CD4-positive, alpha-beta T cell treated with Interferon alpha-2 for 1 hour (primary cell): ENCODE data around the gene RGS9.
A peak's percentile ranks its signal among the peaks of the same experiment; 100 is the strongest.

ENCODE experiments used
- DNase-seq, 2 donors: peaks; one replicate each; pipeline ENCODE4 v3.0.0-alpha.2; 2020 to 2022

RGS9 gene

GRCh38 chr17:65222214-65222738 is 85.1 kb downstream of the RGS9 start:
- no peak for DNase-seq

- no peak for DNase-seq
Measured at GRCh38 chr17:65225061-65225460, 87.9 kb downstream of the RGS9 start.

DNA sequence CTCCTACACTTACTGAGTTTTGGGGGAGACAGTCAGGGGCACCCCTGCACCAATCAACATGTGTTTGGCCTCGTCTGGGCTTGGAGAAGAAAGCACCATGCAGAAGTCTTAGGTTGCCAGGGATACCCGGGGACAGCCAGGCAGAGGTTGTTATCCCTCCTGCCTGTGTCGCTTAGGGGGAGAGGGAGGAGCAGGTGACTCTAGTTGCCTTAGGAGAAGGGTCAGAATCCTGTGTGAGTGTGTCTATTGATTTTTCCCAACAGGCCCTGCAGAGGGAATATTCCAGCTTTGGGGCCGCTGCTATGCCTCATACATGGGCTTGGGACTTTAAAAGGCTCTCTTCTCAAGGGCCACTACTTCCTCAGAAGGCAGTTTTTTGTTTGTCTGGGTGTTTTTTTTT is 89.1 kb downstream of the RGS9 start:
- no peak for DNase-seq

- DNase-seq: no peak
Measured at GRCh38 chr17:65227637-65228036, 90.5 kb downstream of the RGS9 start.

DNA sequence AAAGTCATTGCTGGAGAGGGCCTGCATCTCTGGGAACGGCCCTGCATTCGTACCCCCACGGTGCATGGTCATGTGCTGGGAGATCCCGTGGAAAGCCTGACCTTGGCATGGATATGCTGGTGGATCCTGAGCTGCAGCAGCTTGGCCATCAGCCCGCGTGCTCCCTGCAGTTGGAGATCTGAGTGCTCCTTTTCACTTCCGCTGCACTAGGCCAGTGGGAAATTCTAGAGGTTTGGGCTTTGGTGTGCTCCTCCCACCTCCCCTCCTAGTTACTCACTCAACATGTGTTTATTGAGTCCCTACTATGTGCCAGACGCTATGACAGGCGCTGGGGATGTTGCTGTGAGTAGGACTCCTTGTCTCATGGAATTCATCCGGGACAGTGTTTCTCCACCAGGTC is 91.1 kb downstream of the RGS9 start:
- no peak for DNase-seq

- DNase-seq: peak; percentile 16 to 57
Measured at GRCh38 chr17:65228734-65229620, 91.8 kb downstream of the RGS9 start.

DNA sequence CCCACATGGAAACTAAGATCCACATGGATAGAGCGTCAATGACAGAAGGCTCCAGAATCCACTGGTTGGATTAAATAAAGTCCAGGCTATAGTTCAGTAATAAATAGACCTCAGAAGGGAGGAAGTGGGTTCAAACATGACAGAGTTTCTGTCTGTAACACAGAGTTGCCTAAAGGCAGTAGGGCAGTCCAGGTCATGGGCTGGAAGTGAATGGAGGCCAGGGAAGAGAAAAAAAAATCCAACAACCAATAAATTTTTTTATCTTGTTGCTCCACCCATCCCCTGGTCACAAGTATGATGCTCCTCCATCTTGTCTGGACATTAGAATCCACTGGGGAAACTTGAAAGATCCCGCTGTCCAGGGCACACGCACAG is 92.4 kb downstream of the RGS9 start:
- DNase-seq: peak in 1 of 2 donors; percentile 5

- DNase-seq: no peak
Measured at GRCh38 chr17:65230040-65230439, 92.9 kb downstream of the RGS9 start.

- DNase-seq: no peak
Measured at GRCh38 chr17:65231086-65231485, 93.9 kb downstream of the RGS9 start.

GRCh38 chr17:65231662-65232335 is 94.6 kb downstream of the RGS9 start:
- DNase-seq: peak; percentile 12 to 64

DNA sequence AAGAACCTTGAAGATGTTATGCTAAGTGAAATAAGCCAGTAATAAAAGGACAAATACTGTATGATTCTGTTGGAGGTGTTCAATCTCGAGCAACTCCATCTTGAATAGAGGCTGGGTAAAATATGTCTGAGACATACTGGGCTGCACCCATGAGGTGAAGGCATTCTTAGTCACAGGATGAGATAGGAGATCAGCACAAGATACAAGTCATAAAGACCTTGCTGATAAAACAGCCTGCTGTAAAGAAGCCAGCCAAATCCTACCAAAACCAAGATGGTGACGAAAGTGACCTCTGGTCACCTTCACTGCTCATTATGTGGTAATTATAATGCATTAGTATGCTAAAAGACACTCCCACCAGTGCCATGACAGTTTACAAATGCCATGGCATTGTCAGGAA is 98.1 kb downstream of the RGS9 start:
- no peak for DNase-seq

DNA sequence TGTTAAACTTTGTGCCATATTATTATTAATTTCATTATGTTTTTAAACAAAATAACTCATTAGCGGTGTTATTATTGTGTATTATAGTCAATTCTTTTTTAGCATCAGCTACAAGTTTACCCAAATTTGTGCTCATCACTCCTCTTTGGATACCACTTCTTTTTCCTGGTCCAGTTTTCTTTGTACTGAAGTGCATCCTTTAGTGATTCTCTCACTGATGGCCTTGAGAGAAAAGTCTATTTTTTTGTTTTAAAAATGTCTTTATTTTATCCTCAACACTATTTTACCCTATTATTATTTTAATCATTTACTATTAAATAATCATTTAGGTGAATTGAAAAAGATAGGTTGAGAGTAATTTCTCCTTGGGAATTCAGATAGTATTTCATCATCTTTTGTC is 99.2 kb downstream of the RGS9 start:
- DNase-seq: no peak

- no peak for DNase-seq
Measured at GRCh38 chr17:65243838-65244625, 106.9 kb downstream of the RGS9 start.

DNA sequence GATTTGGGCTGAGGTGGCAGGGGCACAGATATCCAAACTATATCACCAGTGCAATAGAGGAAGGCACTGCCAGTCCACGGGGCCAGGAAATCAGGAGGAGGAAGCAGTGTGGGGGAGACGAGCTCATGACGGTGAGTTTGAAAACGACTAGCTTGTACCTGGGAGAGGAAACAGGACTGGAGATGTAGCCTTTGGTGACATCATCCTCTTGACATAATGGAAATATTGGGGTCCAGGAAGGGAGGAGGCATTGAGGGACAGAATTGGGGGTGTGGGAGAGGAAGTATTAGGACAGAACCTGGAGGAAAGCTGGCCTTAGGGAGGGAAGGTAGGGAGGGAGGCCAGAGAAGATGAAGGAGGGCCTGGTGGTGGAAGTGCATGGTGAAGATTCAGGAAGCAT is 109.1 kb downstream of the RGS9 start:
- DNase-seq: no peak

DNA sequence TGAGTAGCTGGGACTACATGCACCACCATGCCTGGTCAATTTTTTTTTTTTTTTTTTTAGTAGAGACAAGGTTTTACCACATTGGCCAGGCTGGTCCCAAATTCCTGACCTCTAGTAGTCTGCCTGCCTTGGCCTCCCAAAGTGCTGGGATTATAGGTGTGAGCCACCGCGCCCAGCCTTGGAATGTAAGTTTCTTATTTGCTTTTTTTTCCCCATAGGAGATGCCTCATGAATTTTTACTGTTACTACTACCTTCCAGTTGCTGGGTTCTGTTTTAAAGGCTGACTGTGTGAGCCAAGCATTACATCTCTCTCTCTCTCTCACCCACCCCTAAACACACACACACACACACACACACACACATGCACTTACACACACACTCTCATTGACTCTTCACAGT is 112.6 kb downstream of the RGS9 start:
- DNase-seq: no peak

GRCh38 chr17:65254166-65254565 is 117.0 kb downstream of the RGS9 start:
- DNase-seq: no peak

DNA sequence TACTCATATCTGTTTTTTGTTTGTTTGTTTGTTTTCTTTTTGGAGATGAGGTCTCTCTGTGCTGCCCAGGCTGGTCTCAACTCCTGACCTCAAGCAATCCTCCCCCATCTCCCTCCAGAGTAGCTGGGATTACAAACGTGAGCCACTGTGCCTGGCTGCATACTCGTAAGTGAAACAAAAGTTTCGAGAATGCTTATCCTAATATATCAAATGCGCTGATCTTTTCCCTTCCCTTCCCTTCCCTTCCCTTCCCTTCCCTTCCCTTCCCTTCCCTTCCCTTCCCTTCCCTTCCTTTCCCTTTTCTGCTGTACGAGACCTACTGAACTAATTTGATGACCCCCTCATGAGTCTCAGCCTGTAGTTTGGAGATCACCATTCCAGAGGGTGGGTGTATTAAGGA is 122.1 kb downstream of the RGS9 start:
- no peak for DNase-seq

DNA sequence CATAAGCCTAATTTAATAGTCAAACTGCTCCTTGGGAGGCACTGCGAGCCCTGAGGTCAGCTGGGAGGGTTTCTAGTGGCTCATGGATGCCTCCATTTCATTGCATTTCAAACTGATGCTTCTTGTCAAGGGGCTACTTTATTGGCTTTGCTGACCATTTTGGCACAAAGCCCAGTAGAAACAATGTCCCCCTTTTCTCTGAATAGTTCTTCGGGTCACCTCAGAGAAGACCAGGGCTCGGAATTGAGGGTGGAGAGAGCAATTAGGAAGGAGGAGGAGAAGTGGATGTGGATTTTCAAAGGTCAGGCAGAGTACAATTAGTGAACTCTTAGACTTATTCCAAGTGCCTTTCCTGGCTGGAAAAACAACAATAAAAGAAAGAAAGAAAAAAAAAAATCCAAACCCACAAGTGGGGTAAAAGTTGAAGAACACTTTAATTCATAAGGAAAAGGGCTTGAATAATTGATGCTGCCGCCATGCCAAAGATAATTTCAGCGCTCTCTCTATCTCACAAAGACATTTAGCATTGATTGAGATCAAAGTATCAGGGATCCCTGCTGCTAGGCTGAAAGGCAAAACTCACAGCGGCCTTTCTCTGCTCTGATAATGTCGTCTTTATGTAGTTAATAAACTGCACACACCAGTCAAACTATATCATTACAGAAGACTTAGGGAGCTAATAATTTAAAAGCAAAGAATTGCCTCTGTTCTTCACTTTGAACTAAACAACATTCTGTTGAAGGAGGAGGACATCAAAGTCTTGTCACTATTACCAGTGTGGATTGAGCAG is 122.7 kb downstream of the RGS9 start:
- DNase-seq: no peak

- DNase-seq: no peak
Measured at GRCh38 chr17:65260626-65261025, 123.5 kb downstream of the RGS9 start.

DNA sequence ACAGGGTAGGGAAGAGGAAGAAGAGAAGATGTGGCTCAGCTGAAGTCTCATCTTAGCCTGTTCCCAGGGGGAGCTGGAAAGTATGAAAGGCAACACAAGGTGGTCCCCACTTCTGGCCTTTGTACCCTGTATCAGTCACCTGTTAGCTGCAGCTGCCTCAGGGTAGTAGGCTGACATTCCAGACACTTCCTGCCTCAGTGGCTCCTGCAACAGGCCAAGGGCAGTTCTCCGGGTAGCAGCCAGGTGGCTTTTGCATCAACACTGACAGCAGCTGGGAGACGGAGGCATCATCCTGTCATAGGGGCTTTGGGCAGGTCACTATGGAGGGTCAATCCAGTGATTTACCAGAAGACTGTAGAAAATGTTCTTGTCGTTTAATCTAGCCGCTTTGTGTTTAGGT is 124.0 kb downstream of the RGS9 start:
- no peak for DNase-seq

GRCh38 chr17:65261682-65262636 is 124.8 kb downstream of the RGS9 start:
- DNase-seq: peak in 1 of 2 donors; percentile 16
